Measurements from ENCODE around the gene SPATA31E1.
"Not testable (repeated sequence)": the region's sequence is repeated elsewhere in the genome, so short reads cannot be mapped to it uniquely, and the experiment has no call there.

The SPATA31E1 gene

DNA sequence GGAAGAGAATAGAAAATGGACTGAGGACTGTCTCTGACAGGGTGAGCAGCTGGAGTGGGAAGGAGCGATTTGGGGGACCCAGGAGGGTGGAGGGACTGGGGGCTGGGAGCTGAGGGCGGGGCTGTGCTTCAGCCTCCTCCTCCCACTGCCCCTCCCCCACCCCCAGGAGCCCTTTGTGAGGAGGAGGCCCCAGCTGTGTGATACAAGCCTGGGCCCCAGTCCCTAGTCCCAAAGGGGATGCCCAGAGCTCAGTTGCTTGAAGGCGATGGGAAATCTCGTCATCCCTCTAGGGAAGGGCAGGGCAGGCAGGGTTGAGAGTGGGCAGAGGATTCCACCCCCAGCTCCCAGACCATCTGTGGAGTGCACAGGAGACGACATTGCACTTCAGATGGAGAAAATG lies at the start of gene SPATA31E1:
Gene SPATA31E1 (plus strand): TSS at position 251 of the 400 bp plus-strand sequence. CDS start 15 bp downstream, at position 266.
- no peak for DNase-seq

DNA sequence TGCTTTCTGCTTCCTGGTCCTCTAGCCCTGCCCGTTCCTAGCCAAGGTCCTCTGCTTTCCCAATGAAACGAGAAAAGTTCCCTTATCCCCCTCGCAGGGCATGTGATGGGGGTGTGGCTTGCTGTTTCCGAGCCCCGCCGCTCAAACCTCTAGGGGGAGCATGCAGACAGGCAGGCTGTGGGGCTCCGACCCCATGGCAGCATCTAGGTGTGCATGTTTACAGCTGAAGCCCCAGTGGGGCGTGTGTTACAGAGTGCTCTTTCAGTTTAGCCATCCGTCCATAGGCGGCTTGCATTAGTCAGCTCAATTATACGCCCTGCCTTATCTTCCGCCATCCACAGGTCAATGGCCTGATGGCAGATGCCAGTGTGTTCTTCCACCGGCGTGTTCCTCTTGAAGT lies 48.3 kb upstream of the SPATA31E1 start:
- no peak for DNase-seq

DNA sequence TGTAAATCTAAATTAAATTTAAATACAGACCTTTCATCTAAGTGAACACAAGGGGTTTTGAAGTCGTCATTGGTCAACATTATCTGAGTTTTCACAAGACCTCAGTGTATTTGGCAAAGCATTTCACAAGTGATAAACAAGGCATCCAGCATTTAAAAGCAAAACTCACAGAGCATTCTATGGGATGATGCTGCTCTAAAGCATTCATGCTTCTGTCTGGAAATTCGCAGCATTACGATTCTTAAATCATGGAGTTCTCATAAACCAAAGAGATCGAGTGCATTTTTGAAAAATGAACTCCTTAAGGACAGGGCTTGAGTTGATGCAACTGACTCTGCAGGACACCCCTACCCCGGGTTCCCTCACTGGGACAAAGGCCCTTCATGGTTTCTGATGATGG lies 46.1 kb upstream of the SPATA31E1 start:
- no peak for DNase-seq

DNA sequence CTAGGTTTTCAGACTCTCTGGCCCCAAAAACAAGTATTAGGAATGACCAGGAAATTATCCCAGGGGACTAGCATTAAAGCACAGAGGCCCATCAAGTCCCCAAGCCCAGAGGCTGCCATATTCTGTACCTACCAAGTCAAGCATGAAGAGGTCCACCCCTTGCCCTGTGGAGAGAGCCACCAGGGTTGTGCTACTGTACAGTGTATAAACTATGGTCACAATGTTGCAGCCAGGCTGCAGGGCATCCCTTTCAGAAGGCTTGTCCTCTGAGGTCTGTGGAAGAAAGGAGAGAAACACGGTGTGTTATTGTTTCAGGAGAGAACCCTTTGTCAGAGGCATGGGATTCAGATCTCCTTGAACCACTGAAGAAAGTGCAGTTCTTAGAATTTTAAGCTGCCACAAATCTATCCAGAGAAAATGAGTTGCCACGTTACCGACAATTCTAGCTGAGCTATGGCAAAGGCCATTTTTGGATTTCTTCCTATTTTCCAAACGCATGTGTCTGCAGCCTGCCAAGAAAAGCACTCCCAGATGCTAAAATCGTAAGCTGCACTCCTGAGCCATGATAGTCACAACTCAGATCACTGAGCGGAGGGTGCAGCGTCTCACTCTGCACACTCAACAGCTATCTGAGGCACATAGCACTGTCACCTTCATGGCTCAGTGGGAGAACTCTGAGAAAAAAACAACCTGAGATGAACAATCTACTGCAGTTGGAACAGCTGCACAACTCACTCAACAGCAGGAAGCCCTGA lies 45.5 kb upstream of the SPATA31E1 start:
- no peak for DNase-seq

DNA sequence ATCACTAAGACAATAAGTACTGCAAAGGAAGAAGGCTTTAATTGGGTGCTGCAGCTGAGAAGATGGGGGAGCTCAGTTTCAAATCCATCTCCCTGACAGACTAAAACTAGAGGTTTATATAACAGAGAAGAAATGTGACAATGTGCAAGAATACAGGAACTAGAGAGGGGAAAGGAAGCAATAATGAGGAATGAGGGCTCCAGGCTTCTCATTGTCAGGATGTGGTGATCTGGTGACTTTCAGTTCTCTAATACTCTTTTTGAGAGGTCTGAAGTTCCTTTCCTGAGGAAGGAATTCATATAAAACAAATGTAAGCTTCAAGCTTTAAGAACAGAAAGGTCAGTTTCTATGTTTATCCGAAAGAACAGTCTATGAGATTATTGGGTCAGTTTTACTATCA lies 42.5 kb upstream of the SPATA31E1 start:
- no peak for DNase-seq

DNA sequence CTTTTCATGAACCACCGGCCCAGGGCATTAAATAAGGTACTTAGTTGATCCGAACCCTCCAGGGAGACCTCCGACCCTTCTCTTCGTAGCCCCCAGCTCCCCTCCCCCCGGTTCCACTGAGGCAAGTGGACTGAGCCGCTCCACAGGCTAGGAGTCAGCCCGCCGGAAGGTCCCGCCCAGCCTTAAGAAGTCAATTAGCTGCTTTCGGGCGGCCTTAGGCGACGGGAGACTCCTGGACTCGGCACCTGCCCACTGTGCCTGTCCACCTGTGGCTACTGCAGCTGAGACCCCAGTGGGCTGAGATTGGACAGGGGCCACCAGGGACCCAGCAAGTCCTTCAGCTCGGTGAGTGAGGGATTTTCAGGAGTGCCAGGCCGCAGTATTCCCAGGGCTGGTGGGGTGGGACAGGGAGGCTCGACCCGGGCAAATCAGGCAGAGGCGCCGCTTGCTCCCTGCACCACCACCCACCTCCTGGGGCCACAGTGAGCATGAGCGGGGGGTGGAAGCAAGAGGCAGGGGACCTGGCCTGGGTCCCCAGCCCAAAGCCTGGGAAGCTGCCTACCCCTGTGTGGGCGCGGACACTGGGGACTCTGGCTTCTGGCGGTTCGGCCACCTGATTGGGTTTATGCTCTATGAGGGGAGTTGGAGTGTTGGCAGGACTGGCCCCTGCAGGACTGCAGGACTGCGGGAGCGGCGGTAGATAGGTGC lies 39.6 kb upstream of the SPATA31E1 start:
- no peak for DNase-seq

DNA sequence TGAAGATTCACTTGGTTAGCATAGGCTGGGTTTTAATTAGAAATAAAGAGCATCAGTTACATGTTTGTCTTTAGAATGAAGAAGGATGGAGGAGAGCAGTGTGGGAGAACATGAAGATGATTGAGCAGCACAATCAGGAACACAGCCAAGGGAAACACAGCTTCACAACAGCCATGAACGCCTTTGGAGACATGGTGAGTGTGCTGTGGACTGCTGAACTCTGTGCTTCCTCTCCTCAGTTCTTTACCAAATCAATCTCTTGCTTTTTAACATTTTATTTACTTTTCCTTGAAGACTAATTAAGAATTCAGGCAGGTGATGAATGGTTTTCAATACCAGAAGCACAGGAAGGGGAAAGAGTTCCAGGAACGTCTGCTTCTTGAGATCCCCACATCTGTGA lies 38.2 kb upstream of the SPATA31E1 start:
- no peak for DNase-seq

DNA sequence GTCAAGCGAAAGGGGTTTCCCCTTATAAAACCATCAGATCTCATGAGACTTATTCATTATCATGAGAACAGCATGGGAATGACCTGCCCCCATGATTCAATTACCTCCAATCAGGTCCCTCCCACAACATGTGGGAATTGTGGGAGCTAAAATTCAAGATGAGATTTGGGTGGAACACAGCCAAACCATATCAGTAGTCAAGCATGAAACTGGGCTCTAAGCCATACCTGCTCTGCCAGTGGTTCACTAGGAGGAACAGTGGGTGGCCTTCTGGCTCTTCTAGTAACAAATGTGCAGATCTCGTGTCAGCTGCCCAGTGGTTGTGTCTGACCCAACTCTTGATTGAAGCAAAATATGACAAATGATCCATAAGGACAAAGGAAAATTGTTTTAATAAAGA lies 34.9 kb upstream of the SPATA31E1 start:
- not testable (repeated sequence) for DNase-seq

DNA sequence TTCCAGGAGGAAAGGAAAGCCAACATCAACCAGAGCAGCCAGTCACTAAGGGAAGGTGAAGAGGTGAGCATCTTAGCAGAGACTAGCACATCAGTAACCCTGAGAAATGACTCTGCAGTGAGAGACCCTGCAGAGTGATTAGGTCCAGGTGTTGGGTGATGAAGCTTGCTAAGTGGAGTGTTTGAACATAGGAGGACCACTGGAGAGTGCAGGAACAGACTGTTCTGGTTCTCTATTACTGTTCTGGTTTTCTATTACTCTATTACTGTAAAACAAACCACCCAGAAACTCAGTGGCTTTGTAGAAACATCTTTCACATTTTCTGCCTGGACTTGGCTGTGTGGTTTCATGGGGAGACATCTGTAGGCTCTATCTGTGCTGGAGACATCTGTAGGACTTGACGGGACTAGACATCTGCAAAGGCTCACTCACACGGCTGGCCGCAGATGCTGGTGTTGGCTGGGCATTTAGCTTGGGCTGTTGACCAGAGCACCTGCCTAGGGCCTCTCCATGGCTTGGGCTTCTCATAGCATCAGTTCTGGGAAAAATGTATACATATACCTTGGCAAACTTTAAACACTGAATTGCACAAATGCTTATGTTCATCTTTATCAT lies 33.4 kb upstream of the SPATA31E1 start:
- DNase-seq = no peak

DNA sequence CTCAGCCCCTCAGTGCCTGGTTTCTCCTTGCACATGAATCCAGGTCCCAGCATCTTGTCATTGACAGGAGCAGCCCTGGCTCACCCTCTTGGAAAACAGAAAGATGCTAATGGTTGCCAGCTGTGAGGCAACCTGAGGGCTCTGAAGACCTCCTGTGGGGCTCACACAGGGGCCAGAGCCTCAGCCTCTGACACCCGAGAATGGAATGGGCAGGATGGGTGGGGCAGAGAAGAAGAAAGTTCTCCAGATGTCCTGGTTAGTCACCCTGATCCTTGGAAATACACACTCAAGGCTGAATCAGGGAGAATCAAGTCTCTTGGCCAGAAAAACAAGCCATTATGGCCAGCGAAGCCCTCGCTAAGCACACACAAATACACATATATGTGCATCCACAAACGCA lies 32.3 kb upstream of the SPATA31E1 start:
- no peak for DNase-seq

DNA sequence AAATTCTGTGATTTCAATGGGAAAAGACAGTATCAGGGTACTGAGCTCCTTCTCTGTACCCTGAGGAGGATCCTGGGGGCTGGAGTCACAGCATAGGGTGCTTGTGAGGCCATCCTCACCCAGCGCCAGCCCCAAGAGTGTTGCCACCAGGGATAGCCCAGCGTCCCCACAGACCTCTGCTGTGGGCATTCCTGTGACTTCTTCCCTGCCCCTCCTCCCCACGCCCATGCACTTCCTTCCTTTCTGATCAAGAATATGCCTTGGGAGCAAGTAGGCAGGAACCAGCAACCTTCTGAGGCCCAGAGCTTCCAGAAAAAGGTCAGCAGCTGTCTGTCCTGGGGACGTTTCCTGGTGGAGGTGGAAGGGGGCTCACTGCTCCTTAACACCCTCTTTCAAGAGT lies 31.5 kb upstream of the SPATA31E1 start:
- not testable (repeated sequence) for DNase-seq

DNA sequence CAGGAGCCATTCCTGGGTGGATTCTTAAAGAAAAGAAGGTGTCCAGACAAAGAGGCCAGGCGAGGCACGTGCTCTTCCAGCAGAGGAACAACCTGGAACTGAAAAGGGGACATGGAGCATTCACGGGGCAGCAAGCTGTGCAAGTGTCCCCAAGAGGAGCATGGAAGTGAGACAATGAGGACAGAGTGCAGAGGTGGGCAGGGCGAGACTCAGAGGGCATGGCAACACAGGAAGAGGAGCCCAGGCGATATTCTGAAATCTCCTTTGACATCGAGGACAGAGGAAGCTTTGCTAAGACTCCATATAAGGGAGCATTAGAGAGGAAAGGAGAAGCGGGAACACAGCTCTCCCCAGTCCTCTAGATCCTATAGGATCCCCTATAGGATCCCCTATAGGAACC lies 29.4 kb upstream of the SPATA31E1 start:
- no peak for DNase-seq

DNA sequence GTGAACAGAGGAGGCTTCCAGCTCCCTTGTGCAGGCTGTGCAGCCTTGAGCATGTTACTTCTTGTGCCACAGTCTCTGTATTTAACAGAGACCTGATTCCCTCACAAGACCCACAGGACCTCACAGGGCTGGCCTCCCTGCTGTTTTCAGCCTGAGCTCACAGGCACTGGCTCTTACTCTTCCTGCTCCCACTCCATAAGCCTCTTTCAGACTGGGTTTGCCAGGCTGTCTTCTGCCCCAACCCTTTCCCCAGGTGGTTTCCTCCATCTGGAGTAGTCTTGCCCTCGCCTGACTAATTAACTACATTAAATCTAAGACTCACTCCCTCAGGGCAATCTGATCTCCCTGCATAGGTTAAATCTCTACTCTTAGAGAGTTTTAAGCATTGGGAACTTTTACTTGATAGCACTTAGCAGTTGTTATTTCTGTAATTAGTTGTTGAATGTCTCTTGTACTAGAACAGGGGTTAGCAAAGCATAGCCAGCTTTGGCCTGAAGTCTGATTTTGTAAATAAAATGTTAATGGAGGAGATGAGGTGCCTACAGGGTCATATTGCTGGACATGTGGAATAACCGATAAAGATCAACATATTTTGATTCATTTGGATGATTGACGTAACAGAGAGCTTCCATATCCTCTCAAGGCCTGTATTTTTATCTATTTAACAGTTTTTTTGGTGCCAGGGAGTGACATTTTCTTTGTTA lies 28.6 kb upstream of the SPATA31E1 start:
- no peak for DNase-seq

DNA sequence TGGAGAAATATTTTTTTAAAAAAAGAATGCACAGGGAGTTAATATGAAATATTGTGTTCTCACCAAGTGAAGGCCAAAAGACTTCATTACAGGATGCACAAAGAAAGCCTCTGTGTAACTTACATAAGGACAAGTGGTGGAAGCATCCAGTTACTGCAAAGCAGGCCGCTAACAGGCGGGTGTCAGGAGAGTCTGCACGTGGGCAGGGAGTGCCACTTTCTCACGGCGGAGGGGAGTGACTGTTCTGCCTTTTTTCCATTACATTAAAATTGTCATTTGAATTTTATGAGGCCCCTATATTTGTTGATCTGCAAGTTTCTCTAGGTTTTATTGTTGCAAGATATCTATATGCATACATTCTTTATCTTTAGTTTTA lies 28.1 kb upstream of the SPATA31E1 start:
- no peak for DNase-seq

DNA sequence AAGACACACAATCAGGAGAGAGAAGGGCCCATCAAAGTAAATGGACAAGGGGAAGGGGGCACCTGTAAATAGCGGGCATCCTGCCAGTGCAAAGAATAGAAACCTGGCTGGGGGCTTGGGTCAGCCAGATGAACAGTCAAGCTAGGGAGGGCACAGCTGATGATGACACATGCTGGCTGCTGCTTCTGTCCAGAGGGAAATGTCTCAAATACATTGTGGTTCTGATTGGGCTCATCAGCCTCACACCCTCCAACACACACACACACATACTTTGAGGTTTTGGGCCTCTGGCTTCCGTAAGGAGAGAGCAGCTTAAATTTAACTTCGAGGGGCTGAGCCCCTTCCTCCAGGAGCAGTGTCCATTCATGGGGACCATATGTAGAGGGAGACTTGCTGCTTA lies 27.6 kb upstream of the SPATA31E1 start:
- no peak for DNase-seq

DNA sequence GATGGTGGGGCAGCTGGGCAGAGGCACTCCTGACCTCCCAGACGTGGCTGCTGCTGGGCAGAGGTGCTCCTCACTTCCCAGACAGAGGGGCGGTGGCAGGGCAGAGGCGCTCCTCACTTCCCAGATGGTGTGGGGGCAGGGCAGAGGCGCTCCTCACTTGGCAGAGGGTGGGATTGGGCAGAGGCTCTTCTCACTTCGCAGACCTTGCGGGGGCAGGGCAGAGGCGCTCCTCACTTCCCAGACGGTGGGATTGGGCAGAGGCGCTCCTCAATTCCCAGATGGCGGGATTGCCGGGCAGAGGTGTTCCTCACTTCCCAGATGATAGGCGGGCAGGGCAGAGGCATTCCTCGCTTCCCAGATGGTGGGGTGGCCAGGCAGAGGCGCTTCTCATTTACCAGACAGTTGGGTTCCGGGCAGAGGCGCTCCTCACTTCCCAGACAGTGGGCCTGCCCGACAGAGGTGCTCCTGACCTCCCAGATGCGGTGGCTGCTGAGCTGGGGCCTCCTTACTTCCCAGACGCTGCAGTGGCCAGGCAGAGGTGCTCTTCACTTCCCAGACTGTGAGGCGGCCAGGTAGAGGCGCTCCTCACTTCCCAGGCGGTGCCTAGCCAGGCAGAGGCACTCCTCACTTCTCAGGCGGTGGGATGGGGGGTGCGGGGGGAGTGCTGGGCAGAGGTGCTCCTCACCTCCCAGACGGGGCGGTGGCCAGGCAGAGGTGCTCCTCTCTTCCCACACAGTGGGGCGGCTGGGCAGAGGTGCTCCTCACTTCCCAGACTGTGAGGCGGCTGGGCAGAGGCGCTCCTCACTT lies 25.3 kb upstream of the SPATA31E1 start:
- no peak for DNase-seq

DNA sequence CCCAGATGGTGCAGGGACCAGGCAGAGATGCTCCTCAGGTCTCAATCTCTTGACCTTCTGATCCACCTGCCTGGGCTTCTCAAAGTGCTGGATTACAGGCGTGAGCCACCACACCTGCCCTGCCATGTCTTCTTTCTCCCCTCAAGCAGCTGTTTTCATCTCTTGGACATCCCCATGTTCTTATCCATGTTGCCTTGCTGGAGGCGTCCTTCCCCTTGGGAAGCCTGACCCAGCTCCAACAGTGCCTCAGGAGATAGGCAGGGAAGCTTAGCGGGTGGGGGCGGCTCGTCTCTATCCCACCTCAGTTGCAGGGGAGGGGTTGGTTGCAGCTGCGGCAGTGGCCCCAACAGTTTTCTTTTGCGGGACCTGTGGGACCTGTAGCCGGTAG lies 24.7 kb upstream of the SPATA31E1 start:
- DNase-seq = no peak

DNA sequence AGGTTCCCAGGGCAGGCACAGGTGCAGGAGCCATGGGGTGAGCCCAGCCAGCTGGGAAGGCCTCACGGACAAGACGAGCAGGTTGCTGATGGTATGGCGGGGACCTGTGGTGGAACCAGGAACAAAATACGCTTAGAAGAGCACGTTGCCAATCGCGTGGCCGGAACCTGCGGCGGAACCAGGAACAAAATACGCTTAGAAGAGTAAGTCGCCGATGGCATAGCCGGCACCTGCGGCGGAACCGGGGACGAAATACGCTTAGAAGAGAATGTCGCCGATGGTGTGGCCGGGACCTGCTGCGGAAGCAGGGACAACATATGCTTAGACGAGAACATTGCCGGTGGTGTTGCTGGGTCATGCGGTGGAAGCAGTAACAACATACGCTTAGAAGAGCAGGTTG lies 23.5 kb upstream of the SPATA31E1 start:
- no peak for DNase-seq

DNA sequence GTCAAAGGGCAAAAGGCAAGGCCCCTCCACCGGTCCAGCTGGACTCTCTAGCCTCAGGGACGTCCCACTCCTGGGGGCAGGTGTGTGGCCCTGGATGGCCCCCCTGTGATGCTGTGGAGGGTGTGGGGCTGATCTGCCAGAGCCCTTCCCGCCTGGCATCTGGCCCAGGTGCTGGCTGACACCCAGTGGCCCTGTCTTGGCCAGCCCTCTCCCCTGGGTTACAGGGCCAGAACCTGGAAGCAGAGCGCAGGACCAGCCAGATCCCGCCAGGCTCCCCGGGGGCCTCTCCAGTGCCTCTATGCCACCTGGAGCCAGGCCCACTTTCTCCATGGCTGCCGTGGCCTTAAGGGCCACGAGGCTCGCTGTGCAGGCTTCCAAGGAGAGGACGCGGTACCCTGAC lies 22.9 kb upstream of the SPATA31E1 start:
- DNase-seq = no peak

DNA sequence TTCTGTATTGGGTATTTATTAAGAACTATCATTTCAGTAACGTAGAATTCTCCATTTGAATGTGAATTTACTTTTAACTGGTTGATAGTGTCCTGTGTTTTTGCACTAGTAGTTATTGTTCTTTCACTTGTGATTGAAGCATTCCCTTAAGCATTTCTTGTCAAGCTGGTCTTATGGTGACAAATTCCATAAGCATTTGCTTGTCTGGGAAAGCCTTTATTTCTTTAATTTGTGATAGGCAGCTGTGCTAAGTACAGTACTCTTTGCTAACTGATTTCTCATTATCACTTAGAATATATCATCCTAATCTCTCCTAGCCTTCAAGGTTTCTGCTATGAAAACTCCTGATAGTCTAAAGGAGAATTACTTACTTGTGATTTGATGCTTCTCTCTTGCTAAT lies 21.3 kb upstream of the SPATA31E1 start:
- no peak for DNase-seq

DNA sequence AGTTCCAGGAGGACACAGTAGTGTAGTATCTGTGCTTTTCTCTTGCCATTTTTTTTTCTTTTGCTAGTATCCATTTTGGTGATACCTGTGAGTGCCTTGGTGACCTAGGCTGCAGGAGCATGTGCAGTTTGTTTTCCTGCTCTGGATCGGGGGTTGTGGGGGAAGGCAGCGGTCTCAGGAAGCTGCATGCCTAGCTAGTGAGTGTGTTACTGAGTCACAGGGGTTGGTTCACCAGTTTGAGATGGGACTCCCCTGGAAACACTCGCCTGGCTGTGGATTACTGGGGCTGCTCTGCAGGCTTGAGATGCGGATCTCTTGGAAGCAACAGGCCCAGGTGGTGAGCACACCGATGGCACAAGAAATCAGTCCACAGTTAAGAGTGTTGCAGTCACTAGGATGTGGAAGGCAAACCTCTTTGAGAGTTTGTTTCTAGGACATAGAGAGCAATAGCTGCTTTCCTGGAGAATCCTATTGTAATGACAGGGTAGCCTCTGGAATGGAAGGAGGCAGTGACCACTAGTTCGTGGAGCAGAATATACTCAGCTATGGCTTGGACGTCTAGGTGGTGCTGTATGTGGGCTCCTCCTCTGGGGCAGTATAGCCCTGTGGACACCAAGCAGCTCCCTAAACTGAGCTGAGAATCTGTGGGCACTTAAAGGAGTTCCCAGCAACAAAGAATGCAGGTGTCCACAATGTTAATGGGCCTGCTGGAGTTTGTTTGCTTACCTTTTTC lies 20.0 kb upstream of the SPATA31E1 start:
- no peak for DNase-seq

DNA sequence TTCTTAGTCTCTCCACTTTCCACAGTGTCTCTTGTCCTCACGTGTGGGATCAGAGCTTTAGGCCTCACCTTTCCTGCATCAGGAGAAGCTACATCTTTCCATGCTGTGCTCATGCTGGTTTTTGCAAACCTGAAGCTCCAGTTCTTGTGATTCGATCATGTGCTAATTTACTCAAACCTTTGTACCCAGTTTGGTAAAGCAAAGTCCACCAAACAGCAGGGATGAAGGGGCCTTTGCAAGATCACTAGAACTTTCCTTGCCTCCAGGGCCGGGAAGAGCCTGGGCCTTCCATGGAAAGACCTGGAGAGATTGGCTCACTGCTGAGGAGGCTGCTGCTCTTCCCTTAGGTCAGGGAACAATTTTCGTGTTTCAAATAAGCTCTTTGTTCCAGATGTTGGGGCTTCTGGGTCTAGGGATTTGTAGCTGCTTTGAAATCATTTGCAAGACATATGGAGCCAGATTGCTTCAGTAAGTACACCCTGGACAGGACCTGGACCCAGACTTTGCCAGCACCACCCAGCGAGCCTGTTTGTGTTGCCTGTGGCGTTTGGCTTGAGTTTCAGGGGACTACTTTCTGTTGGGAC lies 18.7 kb upstream of the SPATA31E1 start:
- DNase-seq = no peak

Data from SHP77 treated with DMSO at 0.1 percent for 48 hours (cell line).